CD4-positive, alpha-beta T cell treated with Interleukin-15 for 1 hour (primary cell): ENCODE results near the gene CLDN22.
"Not testable (repeated sequence)": the region's sequence is repeated elsewhere in the genome, so short reads cannot be mapped to it uniquely, and the experiment has no call there.

Experiments
- DNase-seq: peaks from one replicate; pipeline ENCODE4 v3.0.0-alpha.2; 2020

CLDN22 gene

GRCh38 chr4:183345261-183345660 is 25.2 kb upstream of the CLDN22 start:
- DNase-seq, result no peak

GRCh38 chr4:183344523-183345255 is 24.6 kb upstream of the CLDN22 start:
- no peak for DNase-seq

- DNase-seq, result no peak
These were observed 23.7 kb upstream of the CLDN22 start for GRCh38 chr4:183343730-183344129.

GRCh38 chr4:183342541-183343533 is 22.8 kb upstream of the CLDN22 start:
- no peak for DNase-seq

GRCh38 chr4:183337833-183338232 is 17.8 kb upstream of the CLDN22 start:
- no peak for DNase-seq

- no peak for DNase-seq
These were observed 17.3 kb upstream of the CLDN22 start for GRCh38 chr4:183337349-183337748.

GRCh38 chr4:183335369-183335940 is 15.4 kb upstream of the CLDN22 start:
- no peak for DNase-seq

- no peak for DNase-seq
These were observed 13.9 kb upstream of the CLDN22 start for GRCh38 chr4:183333983-183334382.

GRCh38 chr4:183333202-183333601 is 13.1 kb upstream of the CLDN22 start:
- no peak for DNase-seq

GRCh38 chr4:183332447-183332846 is 12.4 kb upstream of the CLDN22 start:
- no peak for DNase-seq

GRCh38 chr4:183330841-183331240 is 10.8 kb upstream of the CLDN22 start:
- no peak for DNase-seq

- DNase-seq, result no peak
These were observed 10.1 kb upstream of the CLDN22 start for GRCh38 chr4:183329954-183330742.

- no peak for DNase-seq
These were observed 9.2 kb upstream of the CLDN22 start for GRCh38 chr4:183329244-183329643.

GRCh38 chr4:183328832-183329231 is 8.8 kb upstream of the CLDN22 start:
- DNase-seq, result no peak

GRCh38 chr4:183327827-183328226 is 7.8 kb upstream of the CLDN22 start:
- no peak for DNase-seq

- no peak for DNase-seq
These were observed 6.8 kb upstream of the CLDN22 start for GRCh38 chr4:183326853-183327252.

GRCh38 chr4:183326387-183326786 is 6.3 kb upstream of the CLDN22 start:
- DNase-seq, result not testable (repeated sequence)

GRCh38 chr4:183324619-183325018 is 4.5 kb upstream of the CLDN22 start:
- DNase-seq, result no peak

- not testable (repeated sequence) for DNase-seq
These were observed 4.0 kb upstream of the CLDN22 start for GRCh38 chr4:183324056-183324455.

- DNase-seq, result no peak
These were observed 3.2 kb upstream of the CLDN22 start for GRCh38 chr4:183323295-183323694.

- no peak for DNase-seq
These were observed 2.2 kb upstream of the CLDN22 start, which contains the start of gene CLDN24 for GRCh38 chr4:183322326-183322725. CLDN24 (minus strand) TSS chr4:183322426; CDS start chr4:183322426, 0 bp downstream.

- no peak for DNase-seq
These were observed 1.4 kb upstream of the CLDN22 start for GRCh38 chr4:183321516-183321915.

- DNase-seq, result no peak
These were observed 1.0 kb upstream of the CLDN22 start for GRCh38 chr4:183321079-183321478.
